ENCODE data around the gene ASB2.

The ASB2 gene

GRCh38 chr14:94001016-94001415 lies 24.6 kb upstream of the ASB2 start:
- DNase-seq = no peak

- no peak for DNase-seq
These were observed 23.9 kb upstream of the ASB2 start for GRCh38 chr14:94000267-94000666.

DNA sequence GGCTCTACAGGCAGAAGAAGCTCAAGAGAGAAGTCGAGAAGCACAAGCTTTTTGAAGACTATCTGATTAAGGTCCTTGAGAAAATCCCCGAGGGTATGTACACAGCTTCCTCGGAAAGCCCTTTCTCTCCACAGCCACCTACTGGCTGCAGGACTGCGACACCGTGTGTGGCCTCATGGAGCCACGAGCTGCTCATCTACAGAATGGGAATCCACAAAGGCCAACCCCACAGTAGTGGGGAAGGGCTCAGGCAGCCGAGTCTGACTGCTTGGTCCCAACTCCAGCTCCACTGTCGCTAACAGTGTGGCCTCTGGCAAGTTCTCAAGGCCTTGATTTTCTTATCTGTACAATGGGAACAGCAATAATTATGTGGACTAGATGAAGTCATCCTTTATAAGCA lies 23.2 kb upstream of the ASB2 start:
- DNase-seq = no peak

- DNase-seq = no peak
These were observed 22.6 kb upstream of the ASB2 start for GRCh38 chr14:93998871-93999403.

- DNase-seq = no peak
These were observed 21.8 kb upstream of the ASB2 start for GRCh38 chr14:93997916-93998870.

- no peak for DNase-seq
These were observed 20.7 kb upstream of the ASB2 start, which contains the start of gene CCDC197 for GRCh38 chr14:93997082-93997481. Gene CCDC197 (plus strand): TSS chr14:93997301. CDS start chr14:93998132, 831 bp downstream.

DNA sequence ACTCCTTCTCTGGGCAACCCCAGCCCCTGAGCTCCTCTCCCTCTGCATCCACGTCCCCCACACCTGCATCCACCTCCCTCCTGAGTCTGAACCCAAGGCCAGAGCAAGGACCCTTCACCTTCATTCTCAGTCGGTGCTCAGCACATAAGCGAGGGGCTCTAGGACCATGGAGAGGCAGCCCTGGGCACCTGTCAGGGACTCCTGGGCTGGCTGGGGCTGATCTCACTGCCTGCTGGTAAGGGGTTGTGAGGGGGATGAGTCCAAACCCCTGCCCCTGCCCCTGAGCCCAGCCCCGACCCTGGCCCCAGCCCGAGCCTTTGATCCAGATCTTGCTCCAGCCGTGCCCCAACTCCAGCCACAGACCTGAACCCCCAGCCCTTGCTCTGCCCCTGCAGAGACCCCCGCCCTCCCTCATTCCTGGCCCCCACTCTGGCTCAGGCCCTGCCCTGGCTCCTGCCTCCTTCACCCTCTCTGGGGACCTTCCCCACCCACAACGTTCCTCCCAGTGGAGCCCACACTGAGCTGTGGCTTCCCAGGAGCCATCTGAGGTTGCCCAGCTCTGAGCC lies 19.8 kb upstream of the ASB2 start:
- DNase-seq = no peak

DNA sequence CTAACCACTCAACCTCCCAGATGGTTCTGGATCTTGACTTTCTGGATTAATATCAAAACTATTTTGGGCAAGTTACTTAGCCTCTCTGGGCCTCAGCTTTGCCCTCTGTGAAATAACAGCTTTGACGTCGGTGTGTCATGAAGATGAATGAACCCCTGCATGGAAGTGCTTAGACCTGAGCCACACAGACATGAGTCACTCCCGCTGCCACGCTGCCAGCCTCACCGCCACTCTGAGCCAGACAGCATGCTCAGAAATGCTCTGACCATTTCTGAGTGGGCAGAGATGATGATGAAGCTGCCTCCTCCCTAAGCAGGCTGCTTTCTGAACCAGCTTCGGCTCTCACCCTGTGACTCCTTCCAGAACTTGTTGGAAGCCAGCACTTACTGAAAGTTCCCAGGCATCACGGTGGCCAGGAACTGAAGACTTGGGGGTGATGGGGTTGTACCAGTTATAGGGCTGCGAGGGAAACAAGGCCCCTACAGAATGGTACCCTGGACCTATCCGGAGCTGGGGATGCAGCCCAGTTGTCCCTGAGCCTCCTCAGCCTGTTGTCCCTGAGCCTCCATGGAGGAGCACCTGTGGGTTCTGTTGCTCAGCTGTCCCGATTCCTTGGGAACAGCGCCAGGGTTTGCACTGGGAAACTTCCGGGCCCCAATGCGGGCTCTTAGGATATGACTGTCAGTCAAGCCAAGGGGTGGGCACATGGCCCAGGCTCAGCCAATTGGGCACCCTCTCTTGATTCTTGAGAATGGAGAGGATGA lies 18.7 kb upstream of the ASB2 start:
- DNase-seq = no peak

- no peak for DNase-seq
These were observed 17.0 kb upstream of the ASB2 start for GRCh38 chr14:93993382-93993781.

- no peak for DNase-seq
These were observed 15.3 kb upstream of the ASB2 start for GRCh38 chr14:93991649-93992048.

DNA sequence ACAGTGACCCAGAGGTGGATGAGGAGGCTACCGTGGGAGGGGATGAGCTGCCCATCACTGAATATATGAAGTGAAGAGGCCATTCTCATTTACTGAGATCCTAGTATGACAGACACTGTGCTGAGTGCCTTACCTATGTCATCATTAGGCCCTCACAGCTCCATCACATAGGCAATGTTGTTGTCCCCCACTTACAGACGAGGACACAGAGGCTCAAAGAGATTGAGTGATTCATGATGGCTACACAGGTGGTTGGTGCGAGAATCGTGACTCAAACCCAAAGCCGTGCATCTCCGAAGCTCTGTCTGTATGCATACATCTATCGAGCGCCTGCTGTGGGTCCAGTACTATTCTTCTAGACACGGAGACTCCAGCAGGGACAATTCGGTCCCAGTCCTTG lies 14.8 kb upstream of the ASB2 start:
- no peak for DNase-seq

DNA sequence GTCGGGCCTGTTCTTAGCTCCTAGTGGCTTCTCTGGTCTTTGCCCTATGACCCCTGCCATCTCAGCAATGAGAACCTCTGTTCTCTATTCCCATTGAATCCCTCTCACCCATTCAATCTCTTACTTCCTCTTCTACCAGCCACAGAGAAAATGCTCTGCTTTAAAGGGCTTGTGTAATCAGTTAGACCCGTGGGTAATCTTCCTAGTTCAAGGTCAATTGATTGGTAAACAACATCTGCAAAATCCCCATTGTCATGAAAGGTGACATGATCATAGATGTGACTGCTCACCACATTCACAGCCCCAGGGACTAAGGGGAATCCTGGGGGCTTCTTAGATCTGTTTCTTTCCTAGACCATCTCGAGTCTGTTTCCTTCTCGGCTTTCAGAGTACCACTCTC lies 13.6 kb upstream of the ASB2 start:
- DNase-seq = no peak

DNA sequence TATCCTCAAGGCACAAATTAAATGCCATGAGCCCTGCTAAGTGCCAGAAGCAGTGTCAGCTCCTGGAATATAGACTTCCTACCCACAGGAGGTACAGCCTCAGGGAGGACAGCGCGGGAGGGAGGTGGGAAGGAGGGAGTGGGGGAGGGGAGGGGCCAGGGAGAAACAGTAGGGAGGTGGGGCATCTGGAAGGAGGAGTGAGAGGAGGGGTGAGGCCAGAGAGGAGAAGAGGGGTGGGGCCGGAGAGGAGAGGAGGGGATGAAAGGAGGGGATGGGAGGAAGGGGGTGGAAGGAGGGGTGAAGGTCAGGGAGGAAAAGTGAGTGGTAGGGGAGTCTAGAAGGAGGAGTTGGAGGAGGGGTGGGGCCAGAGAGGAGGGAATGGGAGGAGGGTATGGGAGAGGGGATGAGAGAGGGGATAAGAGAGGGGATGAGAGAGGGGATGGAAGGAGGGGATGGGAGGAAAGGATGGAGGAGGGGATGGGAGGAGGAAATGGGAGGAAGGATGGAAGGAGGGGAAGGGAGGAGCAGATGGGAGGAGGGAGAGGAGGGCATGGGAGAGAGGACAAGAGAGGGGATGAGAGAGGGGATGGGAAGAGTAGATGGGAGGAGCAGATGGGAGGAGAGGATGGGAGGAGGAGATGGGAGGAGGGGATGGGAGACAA lies 11.6 kb upstream of the ASB2 start:
- no peak for DNase-seq

- DNase-seq = no peak
These were observed 11.0 kb upstream of the ASB2 start for GRCh38 chr14:93987376-93987775.

GRCh38 chr14:93986955-93987354 lies 10.6 kb upstream of the ASB2 start:
- DNase-seq = no peak

- DNase-seq = no peak
These were observed 8.6 kb upstream of the ASB2 start for GRCh38 chr14:93984987-93985410.

GRCh38 chr14:93984070-93984469 lies 7.7 kb upstream of the ASB2 start:
- no peak for DNase-seq

DNA sequence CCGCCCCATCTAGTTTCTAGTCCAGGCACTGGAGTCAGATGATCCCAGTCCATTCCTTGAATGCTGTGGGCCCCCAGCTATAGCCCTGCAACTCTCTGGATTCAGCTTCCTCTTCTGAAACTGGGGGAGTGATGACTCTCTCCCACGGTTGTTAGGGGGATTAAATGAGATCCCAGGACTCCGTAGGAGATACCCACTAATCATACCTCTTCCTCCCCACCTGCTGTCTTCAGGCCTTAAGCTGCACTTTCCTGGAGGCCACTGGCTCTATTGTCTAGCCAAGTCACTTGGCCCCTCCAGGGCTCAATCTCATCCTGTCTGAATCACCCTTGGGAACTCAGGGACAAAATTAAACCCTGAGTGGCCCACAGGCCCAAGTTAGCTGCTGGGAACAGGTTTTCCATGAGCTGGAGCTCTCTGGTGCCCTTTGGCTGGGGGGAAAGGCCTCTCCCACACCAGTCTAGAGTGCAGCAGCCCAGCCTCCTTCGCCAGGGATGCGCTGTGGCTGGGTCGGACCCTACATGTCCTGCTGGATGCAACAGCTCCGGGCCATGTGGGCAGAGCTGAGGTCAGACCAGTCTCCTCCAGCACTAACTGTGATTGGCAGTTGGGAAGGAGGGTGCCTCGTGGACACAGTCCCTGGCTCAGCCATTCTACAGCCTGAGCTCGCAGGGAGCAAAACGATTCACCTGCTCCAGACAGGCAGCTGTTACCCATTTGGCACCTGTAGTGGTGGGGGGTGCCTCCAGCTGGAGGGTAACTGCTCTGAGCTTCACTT lies 6.0 kb upstream of the ASB2 start:
- no peak for DNase-seq

- DNase-seq = no peak
These were observed 5.2 kb upstream of the ASB2 start for GRCh38 chr14:93981316-93982229.

GRCh38 chr14:93980456-93981201 lies 4.3 kb upstream of the ASB2 start:
- no peak for DNase-seq
